NT2/D1 (cell line): Measurements from ENCODE around the gene EVI5L.

Experiments
- YY1 ChIP-seq: IDR thresholded peaks from 2 replicates; pipeline ENCODE4 v1.6.1; 2011; ENCODE audit not compliant: insufficient read length, insufficient read depth
- ZNF274 ChIP-seq: IDR thresholded peaks from 2 replicates; pipeline ENCODE4 v1.6.1; 2011; ENCODE audit warnings: mild to moderate bottlenecking, low read depth, low read length

DNA sequence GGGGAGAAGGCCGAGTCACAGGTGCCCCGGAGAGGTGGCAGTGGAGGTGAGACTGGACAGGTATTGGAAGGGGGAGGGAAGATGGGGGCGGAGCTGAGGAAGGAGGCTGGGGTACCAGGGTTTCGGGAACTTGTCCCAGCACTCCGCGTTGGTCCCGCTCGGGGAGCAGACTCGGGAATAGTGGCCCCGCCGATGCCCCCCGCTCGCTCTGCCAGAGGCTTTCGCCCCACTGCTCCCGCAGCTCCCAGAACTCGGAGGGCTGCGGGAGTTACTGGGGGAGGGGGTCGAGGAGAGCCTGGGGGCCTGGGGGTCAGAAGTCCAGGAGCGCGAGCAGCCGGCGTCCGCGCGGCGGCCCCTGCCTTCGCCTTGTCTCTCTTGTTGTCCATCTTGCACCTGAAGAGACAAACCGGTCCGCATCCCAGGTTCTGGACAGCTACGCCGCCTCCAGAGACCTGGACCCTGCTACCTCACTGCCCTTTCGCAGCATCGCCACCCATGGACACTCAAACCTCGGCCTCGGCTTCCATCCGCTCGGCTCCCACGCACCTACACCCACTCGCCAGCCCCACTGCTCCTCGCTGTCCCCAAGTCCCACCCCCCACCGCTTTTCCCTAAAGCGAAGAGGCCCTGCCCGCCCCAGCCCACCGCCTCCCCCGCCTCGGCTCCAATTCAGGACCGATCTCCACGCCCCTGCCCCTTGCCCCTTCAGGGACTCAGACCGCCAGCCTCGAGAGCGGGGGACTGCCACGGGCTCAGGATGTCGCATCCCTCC, 43.5 kb downstream of the EVI5L start:
- TF ChIP-seq YY1 (no peak), ZNF274 (no peak)
